Measurements from ENCODE around the gene NDUFC1. TPM values are rescaled to one million over a fixed set of nuclear protein-coding genes. Genes with fewer than 3 reads are reported as not detected.
A peak's percentile ranks its signal among the peaks of the same experiment; 100 is the strongest.
"Not testable (repeated sequence)": the region's sequence is repeated elsewhere in the genome, so short reads cannot be mapped to it uniquely, and the experiment has no call there.

The NDUFC1 gene
- polyA plus RNA-seq, 6 donors from 2014 or later: 94.9 to 165 (median 123) TPM

DNA sequence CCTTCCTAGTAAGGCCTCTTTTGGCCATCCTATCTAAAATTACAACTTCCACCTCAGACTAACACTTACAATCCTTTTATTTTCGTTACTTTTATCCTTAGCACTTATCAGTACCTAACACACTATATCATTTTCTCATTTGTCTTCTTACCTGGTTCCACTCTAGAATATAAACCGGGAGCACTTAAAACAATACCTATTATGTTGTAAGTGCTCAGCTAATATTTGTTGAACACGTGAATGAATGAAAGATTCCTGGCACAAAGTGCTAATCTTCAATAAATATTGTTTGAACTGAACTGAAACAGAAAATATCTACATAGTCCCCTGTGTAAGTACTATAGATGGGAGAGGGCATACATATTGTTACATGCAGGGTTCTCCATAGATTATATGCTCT is 36.6 kb downstream of the NDUFC1 start:
- H3K27ac Mint-ChIP-seq: no peak overlapping the region
- no peaks in the 10 kb centered on the region for H3K36me3 Mint-ChIP-seq
- no peak for DNase-seq
- ATAC-seq (ENCODE audit: low read depth in 2 of 2): no peak
- no peak overlapping the region for H3K4me3 Mint-ChIP-seq
- no peaks in the 10 kb centered on the region for H3K9me3 Mint-ChIP-seq
- H3K4me1 Mint-ChIP-seq: peaks cover 10 to 12% (median 11%) of the 10 kb centered on the region in 3 donors
- no peaks in the 10 kb centered on the region for H3K27me3 Mint-ChIP-seq

DNA sequence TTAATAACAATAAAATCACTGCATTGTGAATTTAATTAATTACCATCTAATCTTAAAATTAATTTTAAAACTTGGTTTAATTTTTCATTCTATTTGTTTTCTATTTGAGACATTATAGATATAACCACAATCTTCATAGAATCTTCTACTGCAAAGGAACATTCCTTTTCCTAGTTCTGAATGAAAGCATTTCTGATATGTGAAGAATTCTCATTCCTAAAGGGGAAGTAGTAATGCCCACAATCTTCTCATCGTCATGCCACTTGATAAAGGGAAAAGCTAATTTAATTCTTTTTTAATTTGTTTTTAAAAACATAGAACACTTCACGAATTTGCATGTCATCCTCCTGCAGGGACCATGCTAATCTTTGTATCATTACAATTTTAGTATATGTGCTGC is 45.9 kb downstream of the NDUFC1 start:
- Mint-ChIP-seq H3K27ac (no peak overlapping the region), H3K4me3 (no peak overlapping the region), H3K4me1 (peaks cover 8 to 13% (median 8%) of the 10 kb centered on the region in 3 donors), H3K27me3 (no peaks in the 10 kb centered on the region), H3K9me3 (no peaks in the 10 kb centered on the region), H3K36me3 (no peaks in the 10 kb centered on the region)
- DNase-seq (no peak), ATAC-seq (ENCODE audit: low read depth in 2 of 2) (no peak)

DNA sequence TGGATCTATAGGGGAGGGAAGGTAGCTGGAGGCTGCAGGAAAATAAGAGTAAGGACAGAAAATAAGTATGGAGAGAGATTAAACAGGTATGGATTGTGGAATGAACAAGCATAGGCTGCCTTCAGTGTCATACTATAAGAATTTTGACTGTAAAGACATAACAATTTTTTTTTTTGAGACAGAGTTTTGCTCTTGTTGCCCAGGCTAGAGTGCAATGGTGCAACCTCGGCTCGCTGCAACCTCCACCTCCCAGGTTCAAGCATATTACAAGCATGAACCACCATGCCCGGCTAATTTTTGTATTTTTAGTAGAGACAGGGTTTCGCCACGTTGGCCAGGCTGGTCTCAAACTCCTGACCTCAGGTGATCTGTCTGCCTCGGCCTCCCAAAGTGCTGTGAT is 46.7 kb downstream of the NDUFC1 start:
- H3K4me1 Mint-ChIP-seq: peaks cover 8 to 13% (median 8%) of the 10 kb centered on the region in 3 donors
- H3K27me3 Mint-ChIP-seq; DNase-seq; H3K9me3 Mint-ChIP-seq; ATAC-seq (ENCODE audit: low read depth in 2 of 2); H3K4me3 Mint-ChIP-seq; H3K36me3 Mint-ChIP-seq: not testable (repeated sequence)
- H3K27ac Mint-ChIP-seq: peak overlapping the region in 1 of 6 donors; percentile 67

DNA sequence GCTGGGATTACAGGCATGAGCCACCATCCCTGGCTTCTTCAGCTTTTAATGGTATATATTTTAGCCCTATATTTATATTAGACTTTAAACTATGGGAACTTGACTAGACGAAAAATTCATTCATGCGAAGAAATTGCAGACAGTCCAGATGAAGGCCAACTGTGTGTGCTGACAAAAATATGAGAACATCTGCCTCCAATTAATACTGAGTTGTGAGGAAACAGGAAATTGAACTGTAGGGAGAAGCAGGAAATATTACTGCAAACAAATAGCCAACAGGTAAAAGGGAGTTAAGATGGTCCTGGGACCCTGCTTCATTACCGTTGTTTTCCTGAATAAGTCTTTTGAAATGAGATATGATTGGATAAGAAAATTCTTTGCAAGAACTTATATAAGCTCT is 48.6 kb downstream of the NDUFC1 start:
- Mint-ChIP-seq H3K27ac (no peak overlapping the region), H3K4me3 (no peak overlapping the region), H3K27me3 (no peaks in the 10 kb centered on the region), H3K4me1 (peaks cover 8 to 13% (median 8%) of the 10 kb centered on the region in 3 donors), H3K36me3 (no peaks in the 10 kb centered on the region), H3K9me3 (no peaks in the 10 kb centered on the region)
- ATAC-seq (ENCODE audit: low read depth in 2 of 2) (no peak), DNase-seq (no peak)

DNA sequence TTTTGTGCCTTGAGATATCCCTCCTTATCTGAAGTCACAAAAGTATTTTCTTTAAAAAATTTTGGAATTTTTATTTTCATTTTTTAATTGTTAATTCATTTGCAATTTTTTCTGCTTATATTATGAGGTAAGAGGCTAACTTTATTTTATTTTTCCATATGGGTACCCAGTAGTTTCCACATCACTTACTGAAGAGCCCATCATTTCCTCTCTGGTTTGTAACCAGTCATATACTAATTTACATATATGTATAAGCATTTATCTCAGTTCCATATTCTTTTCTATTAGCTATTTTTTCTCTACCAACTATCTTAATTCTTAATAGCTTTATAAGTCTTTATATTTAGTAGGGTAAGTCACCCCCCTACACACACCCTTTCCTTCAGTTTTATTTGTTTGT is 49.2 kb downstream of the NDUFC1 start:
- DNase-seq: no peak

DNA sequence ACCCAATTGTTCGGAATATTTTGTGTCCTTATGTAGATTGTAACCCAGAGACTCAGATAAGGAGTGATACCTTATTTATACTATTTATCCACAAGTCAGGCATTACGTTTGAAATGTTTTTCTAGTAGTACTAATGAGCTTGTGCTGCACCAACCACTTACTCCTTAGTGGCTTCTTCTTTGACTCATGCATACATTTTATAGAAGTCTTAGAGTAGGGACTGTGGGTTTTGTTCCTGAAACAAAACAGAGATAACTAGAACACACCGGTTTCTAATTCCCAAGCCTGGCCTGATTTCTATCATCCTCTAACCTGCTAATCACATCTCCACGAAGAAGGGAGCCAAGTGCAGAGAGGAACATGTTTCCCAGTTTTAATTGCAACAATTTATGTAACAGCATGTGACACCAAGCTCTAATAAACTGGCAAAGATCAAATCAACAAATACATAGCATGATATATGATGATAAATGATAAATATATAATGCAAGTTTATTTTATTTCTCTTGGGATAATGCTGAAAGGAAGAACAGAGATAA is 54.5 kb downstream of the NDUFC1 start:
- ATAC-seq (ENCODE audit: low read depth in 2 of 2) (no peak), DNase-seq (no peak)
- no peaks in the 10 kb centered on the region for H3K36me3 Mint-ChIP-seq
- no peaks in the 10 kb centered on the region for H3K9me3 Mint-ChIP-seq
- peaks cover 0 to 4% (median 0%) of the 10 kb centered on the region in 3 donors for H3K4me1 Mint-ChIP-seq
- no peaks in the 10 kb centered on the region for H3K27me3 Mint-ChIP-seq
- no peak overlapping the region for H3K4me3 Mint-ChIP-seq
- H3K27ac Mint-ChIP-seq: no peak overlapping the region

More for the DNA sequence above, 49.2 kb downstream of the NDUFC1 start:
- Mint-ChIP-seq H3K36me3 (no peaks in the 10 kb centered on the region), H3K9me3 (no peaks in the 10 kb centered on the region), H3K27ac (no peak overlapping the region), H3K4me3 (no peak overlapping the region), H3K27me3 (no peaks in the 10 kb centered on the region), H3K4me1 (peaks cover 8 to 13% (median 8%) of the 10 kb centered on the region in 3 donors)
- ATAC-seq (ENCODE audit: low read depth in 2 of 2): peak; percentile 38 to 43

DNA sequence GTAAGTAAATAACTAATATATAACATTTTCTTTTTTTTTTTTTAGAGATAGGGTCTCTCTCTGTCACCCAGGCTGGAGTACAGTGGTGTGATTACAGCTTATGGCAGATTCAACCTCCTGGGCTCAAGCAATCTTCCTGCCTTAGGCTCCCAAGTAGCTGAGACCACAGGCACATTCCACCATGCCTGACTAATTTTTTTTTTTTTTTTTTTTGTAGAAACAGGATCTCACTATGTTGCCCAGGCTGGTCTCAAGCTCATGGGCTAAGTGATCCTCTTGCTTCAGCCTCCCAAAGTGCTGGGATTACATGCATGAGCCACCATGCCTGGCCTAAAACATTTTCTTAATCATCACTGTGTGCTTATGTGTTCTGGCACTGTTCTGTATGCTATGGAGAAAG is 55.0 kb downstream of the NDUFC1 start:
- H3K4me3 Mint-ChIP-seq: no peak overlapping the region
- H3K36me3 Mint-ChIP-seq: no peaks in the 10 kb centered on the region
- DNase-seq (no peak), ATAC-seq (ENCODE audit: low read depth in 2 of 2) (no peak)
- no peak overlapping the region for H3K27ac Mint-ChIP-seq
- no peaks in the 10 kb centered on the region for H3K27me3 Mint-ChIP-seq
- H3K9me3 Mint-ChIP-seq: no peaks in the 10 kb centered on the region
- H3K4me1 Mint-ChIP-seq: no peaks in the 10 kb centered on the region

DNA sequence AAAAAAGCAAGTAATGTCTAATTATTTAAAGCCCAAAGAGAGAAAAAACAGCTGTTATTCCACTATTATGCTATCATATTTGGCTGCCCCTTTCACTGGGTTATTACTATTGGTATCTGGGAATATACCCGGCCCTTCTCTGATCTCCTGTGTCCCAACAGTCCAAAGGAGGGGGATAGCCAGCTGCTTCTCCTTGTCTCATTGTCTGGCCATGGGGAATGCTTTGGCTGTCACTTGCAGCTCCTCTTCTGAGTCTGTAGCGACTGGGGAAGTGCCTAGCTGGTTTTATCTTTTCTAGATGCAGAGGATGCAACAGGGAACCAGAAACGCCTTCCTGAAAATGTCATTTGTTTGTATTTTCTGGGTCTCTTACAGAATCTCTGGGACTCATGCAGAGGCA is 56.1 kb downstream of the NDUFC1 start:
- Mint-ChIP-seq H3K4me3 (no peak overlapping the region), H3K27ac (no peak overlapping the region), H3K36me3 (no peaks in the 10 kb centered on the region), H3K4me1 (no peaks in the 10 kb centered on the region), H3K27me3 (no peaks in the 10 kb centered on the region), H3K9me3 (no peaks in the 10 kb centered on the region)
- no peak for ATAC-seq (ENCODE audit: low read depth in 2 of 2)
- DNase-seq: no peak

DNA sequence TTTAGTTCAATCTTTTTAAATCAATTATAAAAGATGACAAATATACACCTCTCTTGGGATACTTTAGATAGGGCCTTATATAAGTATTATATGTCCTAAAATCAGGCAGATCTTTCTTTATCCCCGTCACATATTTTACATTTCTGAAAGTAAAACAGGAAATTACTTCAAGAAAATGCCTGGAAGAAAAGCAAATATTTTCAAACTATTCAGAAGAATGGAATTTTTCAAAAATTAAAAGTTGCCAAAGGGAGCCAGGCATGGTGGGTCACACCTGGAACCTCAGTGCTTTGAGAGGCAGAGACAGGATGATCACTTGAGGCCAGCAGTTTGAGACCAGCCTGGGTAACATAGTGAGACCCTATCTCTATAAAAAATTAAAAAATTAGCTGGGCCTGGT is 56.7 kb downstream of the NDUFC1 start:
- Mint-ChIP-seq H3K36me3 (no peaks in the 10 kb centered on the region), H3K4me3 (no peak overlapping the region), H3K4me1 (no peaks in the 10 kb centered on the region), H3K27me3 (no peaks in the 10 kb centered on the region), H3K27ac (no peak overlapping the region), H3K9me3 (no peaks in the 10 kb centered on the region)
- DNase-seq: no peak
- ATAC-seq (ENCODE audit: low read depth in 2 of 2): no peak

DNA sequence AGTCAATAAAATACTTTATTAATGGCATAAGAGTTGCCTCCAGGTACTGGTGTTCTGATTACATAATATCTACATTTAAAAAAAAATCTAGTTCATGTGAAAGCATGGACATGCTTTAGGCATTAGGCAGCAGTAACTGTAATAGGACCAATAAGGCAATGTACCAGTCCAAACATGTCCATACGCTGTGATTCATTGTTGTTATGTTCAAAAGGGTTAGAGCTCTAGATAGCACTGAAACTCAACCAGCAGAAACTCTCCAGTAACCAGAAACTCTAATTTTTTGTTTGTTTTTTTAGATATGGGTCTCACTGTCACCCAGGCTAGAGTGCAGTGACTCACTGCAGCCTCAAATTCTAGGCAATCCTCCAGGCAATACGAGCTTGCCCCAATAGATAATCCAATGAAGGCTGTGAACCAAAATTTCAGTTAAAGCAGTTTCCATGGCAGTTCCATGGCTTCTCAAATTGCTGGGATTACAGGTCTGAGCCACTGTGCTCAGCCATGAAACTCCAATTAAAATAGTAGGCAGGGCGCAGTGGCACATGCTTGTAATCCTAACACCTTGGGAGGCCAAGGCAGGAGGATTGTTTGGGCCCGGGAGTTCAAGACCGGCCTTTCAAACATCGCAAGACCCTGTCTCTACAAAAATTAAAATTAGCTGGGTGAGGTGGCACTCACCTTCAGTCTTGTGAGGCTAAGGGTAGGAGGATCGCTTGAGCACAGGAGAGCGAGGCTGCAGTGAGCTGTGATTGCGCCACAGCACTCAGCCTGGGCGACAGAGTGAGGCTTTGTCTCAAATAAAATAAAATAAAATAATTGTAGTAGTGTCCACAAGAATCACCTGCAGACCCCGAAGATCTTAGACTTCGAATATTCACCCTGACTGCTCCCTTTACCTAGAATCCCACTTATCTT is 58.6 kb downstream of the NDUFC1 start:
- no peak overlapping the region for H3K27ac Mint-ChIP-seq
- no peaks in the 10 kb centered on the region for H3K27me3 Mint-ChIP-seq
- peaks cover 0 to 6% of the 10 kb centered on the region in 2 donors for H3K36me3 Mint-ChIP-seq
- ATAC-seq (ENCODE audit: low read depth in 2 of 2) (no peak), DNase-seq (no peak)
- H3K9me3 Mint-ChIP-seq: peaks cover 0 to 9% (median 5%) of the 10 kb centered on the region in 7 donors
- peaks cover 0 to 8% (median 5%) of the 10 kb centered on the region in 3 donors for H3K4me1 Mint-ChIP-seq
- H3K4me3 Mint-ChIP-seq: no peak overlapping the region

DNA sequence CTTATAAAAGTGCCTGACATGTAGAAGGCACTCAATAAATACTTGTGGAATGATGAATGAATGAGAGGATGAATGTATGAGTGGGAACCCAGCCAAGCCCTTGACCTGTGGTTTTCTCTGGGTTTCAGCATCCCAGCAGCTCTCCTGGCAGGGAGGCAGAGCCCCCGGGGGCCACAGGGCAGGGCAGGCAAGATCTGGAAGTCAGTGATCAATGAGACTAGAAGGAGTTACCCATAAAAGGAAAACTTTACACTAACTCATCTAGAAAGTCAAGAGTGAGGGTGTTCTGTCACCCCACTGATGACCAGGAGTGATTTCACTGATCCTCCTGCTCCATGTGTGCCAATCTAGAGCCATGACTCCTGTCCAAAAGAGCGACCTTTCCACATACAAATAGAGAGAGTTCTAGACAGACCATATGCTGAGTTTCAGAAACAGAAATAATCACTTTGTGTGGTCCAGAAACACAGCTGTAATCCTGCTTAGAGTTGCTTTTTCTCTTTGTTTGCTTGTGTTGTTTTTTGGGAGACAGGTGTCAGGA is 59.7 kb downstream of the NDUFC1 start:
- Mint-ChIP-seq H3K9me3 (peaks cover 4 to 10% (median 6%) of the 10 kb centered on the region in 7 donors), H3K4me3 (no peak overlapping the region), H3K36me3 (peaks cover 0 to 6% of the 10 kb centered on the region in 2 donors), H3K27ac (peak overlapping the region in 2 of 6 donors; percentile 16 to 43), H3K27me3 (no peaks in the 10 kb centered on the region), H3K4me1 (peaks cover 5 to 16% (median 8%) of the 10 kb centered on the region in 3 donors)
- no peak for ATAC-seq (ENCODE audit: low read depth in 2 of 2)
- DNase-seq: no peak

DNA sequence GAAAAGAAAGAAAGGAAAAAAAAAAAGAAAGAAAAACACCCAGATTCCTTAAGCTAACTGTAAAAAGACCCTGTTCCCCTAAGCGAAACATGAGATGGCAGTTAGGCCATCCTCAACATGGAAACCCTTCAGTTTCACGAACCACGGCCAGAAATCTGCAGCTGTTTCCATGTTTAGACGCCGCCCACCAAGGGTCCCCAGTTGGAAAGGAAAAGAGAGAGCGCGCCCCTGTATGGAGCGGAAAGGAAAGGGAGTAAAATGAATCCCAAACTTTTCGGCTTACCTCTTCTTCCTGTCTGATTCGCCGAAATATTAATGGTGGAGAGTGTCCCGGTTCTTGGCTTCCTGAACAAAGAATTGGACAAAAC is 60.5 kb downstream of the NDUFC1 start:
- peaks cover 4 to 10% (median 6%) of the 10 kb centered on the region in 7 donors for H3K9me3 Mint-ChIP-seq
- H3K4me3 Mint-ChIP-seq: peak overlapping the region in 1 of 8 donors; percentile 33
- H3K36me3 Mint-ChIP-seq: peaks cover 0 to 6% of the 10 kb centered on the region in 2 donors
- no peaks in the 10 kb centered on the region for H3K27me3 Mint-ChIP-seq
- no peak for DNase-seq
- no peak overlapping the region for H3K27ac Mint-ChIP-seq
- peaks cover 5 to 17% (median 9%) of the 10 kb centered on the region in 3 donors for H3K4me1 Mint-ChIP-seq
- no peak for ATAC-seq (ENCODE audit: low read depth in 2 of 2)

DNA sequence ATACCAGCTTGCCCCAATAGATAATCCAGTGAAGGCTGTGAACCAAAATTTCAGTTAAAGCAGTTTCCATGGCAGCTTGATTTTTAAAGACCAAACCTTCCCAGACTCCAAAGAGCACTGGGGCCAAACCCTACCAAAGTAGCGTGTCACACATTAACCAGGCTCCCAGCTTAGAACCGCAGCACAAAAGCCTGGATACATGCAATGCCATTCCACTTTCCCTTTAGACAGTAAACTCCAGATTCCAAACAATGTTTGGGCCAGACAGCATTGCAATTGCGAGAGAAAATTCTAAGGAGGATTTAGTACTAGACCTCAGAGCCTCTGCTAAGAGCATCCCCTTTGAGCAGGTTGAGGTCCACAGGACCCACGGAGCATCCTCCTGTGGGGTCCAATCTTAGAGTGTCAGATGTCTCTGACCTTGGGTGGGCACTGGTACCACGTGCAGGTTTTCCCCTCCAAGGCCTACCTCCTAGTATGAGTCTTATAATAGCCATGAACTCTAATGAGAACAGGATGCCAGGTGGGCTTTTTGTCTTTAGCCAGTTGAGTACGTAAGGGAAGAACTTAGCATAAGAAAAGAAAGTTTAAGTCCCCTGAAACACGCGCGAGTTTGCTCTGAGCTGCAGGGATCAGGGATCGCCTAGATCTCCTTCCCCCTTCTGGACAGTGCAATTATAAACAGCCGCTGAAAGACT is 61.0 kb downstream of the NDUFC1 start:
- Mint-ChIP-seq H3K4me3 (peak overlapping the region in 1 of 8 donors; percentile 33), H3K36me3 (peaks cover 0 to 6% of the 10 kb centered on the region in 2 donors), H3K9me3 (peaks cover 4 to 10% (median 6%) of the 10 kb centered on the region in 7 donors), H3K4me1 (peaks cover 5 to 17% (median 9%) of the 10 kb centered on the region in 3 donors), H3K27ac (no peak overlapping the region), H3K27me3 (no peaks in the 10 kb centered on the region)
- ATAC-seq (ENCODE audit: low read depth in 2 of 2) (no peak), DNase-seq (no peak)
